ENCODE results near the gene PIGN. TPM values are rescaled to one million over a fixed set of nuclear protein-coding genes. Genes with fewer than 3 reads are reported as not detected.

Gene PIGN
- total RNA-seq, 1 experiment from 2014 or later: 21.4 TPM

- Histone ChIP-seq H3K27ac (ENCODE audit: low read length) (no peak overlapping the region), H3K4me1 (ENCODE audit: control insufficient read depth, insufficient read depth, low read length) (no peaks in the 10 kb centered on the region), H3K36me3 (ENCODE audit: control insufficient read depth, insufficient read depth, low read length) (no peaks in the 10 kb centered on the region), H3K27me3 (ENCODE audit: control insufficient read depth, insufficient read depth, low read length) (no peaks in the 10 kb centered on the region), H3K4me3 (ENCODE audit: low read depth in 2 of 2, low read length in 2 of 2) (no peak overlapping the region), H3K9me3 (ENCODE audit: control insufficient read depth, insufficient read depth, low read depth, low read length) (no peaks in the 10 kb centered on the region)
- ChIA-PET CTCF (no interaction called here), POLR2A (no interaction called here)
- no TSS peak for BruUV-seq (replicated peaks)
- no peak for ATAC-seq
- DNase-seq (ENCODE audit: low read depth, low spot score): no peak
- intact Hi-C loops (cut with micrococcal nuclease; ENCODE audit: unreplicated experiment) (no loop called here), in situ Hi-C loops (cut with HindIII; ENCODE audit: low pct_unique_long_range_greater_than_20kb, low sequenced_read_pairs) (no loop called here)
- TF ChIP-seq REST (IDR thresholded peaks at IDR 0.05; ENCODE audit: insufficient read depth in 1 of 2, low read depth in 2 of 2, low read length in 1 of 2) (no peak), TCF7L2 (IDR thresholded peaks at IDR 0.05; ENCODE audit: low read depth, low read length) (no peak), POLR2AphosphoS5 (IDR thresholded peaks at IDR 0.05; ENCODE audit: low read depth, low read length) (no peak), CTCF (IDR thresholded peaks at IDR 0.05) (no peak), SIN3A (IDR thresholded peaks at IDR 0.05; ENCODE audit: borderline replicate concordance, insufficient read depth, low read depth, low read length) (no peak)
These were observed 169.2 kb downstream of the PIGN start for GRCh38 chr18:62017618-62018017.

GRCh38 chr18:62011416-62011815, 175.4 kb downstream of the PIGN start:
- Histone ChIP-seq H3K4me3 (ENCODE audit: low read depth in 2 of 2, low read length in 2 of 2) (no peak overlapping the region), H3K9me3 (ENCODE audit: control insufficient read depth, insufficient read depth, low read depth, low read length) (no peaks in the 10 kb centered on the region), H3K27me3 (ENCODE audit: control insufficient read depth, insufficient read depth, low read length) (no peaks in the 10 kb centered on the region), H3K36me3 (ENCODE audit: control insufficient read depth, insufficient read depth, low read length) (no peaks in the 10 kb centered on the region), H3K4me1 (ENCODE audit: control insufficient read depth, insufficient read depth, low read length) (no peaks in the 10 kb centered on the region), H3K27ac (ENCODE audit: low read length) (no peak overlapping the region)
- intact Hi-C loops (cut with micrococcal nuclease; ENCODE audit: unreplicated experiment) (no loop called here), in situ Hi-C loops (cut with HindIII; ENCODE audit: low pct_unique_long_range_greater_than_20kb, low sequenced_read_pairs) (no loop called here)
- DNase-seq (ENCODE audit: low read depth, low spot score) (no peak), ATAC-seq (no peak)
- CTCF ChIA-PET: no interaction called here
- TF ChIP-seq TCF7L2 (IDR thresholded peaks at IDR 0.05; ENCODE audit: low read depth, low read length) (no peak), REST (IDR thresholded peaks at IDR 0.05; ENCODE audit: insufficient read depth in 1 of 2, low read depth in 2 of 2, low read length in 1 of 2) (no peak), CTCF (IDR thresholded peaks at IDR 0.05) (no peak), SIN3A (IDR thresholded peaks at IDR 0.05; ENCODE audit: borderline replicate concordance, insufficient read depth, low read depth, low read length) (no peak), POLR2AphosphoS5 (IDR thresholded peaks at IDR 0.05; ENCODE audit: low read depth, low read length) (no peak)
- POLR2A ChIA-PET: no interaction called here
- BruUV-seq (replicated peaks): no TSS peak
